Measurements from ENCODE around the gene CUX1.

CUX1 gene

GRCh38 chr7:102075553-102076135, 258.2 kb downstream of the CUX1 start:
- DNase-seq (ENCODE audit: low spot score): no peak

DNA sequence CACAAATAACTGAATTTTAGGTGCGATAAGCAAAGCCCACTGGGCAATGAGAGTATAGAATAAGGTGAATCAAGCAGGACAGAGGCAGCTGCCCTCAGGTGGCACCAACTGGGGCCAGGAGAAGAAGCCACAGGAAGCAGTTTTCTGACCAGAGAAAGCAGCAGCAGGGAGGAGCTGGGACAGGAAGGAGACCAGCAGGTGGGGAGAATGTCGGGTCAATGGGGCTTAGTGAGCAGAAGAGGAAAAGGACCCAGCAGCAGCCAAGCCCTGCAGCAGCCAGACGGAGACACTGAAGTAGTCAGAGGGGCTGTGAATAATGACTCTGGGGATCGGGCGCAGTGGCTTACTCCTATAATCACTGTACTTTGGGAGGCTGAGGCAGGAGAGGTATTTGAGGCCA, 259.7 kb downstream of the CUX1 start:
- no peak for DNase-seq (ENCODE audit: low spot score)

- no peak for DNase-seq (ENCODE audit: low spot score)
Observed at GRCh38 chr7:102079140-102080018, 262.0 kb downstream of the CUX1 start.

- no peak for DNase-seq (ENCODE audit: low spot score)
Observed at GRCh38 chr7:102080019-102080433, 262.6 kb downstream of the CUX1 start.

DNA sequence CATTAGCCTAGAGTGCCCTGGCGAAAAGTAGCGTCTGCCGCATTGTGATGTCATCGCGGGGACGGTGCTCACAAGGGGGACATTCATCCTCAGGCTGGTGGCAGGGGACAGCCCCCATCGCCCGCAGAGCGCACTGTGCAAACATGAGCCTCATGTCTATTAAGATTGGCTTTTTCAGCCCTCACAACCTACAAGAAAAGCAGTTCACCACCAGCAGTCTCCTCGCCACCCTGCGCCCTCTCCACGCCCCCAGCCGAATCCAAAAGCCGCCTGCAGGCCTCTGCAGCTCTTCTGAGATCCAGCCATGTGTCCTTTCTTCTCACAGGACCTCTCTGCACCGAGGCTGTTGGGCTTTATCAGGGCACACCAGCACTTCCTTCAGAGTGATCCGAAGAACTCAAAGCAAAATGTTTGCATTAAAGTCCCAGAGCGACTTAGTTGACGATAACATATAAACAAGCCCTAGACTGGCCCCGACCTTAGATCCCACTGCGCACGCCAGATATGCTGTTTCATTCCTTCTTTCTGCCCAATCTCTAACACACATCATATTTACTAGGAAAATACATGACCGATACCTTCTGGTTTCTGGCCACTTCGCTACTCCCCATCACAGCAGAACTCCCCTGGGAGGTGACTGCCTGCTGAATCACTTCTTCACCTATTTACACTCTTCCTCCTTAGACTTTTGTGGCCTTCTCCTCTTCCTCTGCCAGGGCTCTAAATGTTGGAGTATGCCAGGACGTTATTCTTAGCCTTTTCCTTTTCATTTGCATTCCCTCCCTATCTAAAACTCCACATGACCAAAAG, 263.2 kb downstream of the CUX1 start:
- no peak for DNase-seq (ENCODE audit: low spot score)

GRCh38 chr7:102081244-102081627, 263.8 kb downstream of the CUX1 start:
- DNase-seq (ENCODE audit: low spot score): no peak

DNA sequence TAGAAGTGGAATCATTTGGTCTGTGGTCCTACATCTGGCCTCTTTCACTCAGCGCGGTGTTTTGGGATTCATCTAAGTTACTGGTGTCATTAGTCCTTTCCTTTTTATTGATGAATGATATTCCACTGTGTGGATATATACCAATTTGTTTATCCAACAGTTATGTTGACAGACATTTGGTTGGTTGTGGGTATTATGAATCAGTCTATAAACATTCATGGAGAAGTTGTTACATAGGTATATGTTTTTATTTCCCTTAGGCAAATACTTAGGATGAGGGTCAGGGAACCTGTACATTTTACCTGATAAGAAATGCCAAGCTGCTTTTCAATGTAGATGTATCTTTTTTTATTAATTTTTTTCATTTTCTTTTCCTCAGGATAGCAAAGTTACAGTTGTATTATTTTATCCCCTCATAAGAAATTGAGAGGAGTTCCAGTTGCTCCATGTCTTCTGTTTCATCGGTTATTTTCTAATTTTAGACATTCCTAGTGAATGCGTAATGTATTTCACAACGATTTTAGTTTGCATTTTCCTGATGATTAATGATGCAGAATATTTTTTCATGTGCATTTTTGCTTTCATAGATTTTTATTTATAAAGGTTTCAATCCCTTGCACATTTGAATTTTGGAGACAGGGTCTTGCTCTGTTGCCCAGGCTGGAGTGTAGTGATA, 265.4 kb downstream of the CUX1 start:
- no peak for DNase-seq (ENCODE audit: low spot score)

GRCh38 chr7:102085218-102085772, 267.9 kb downstream of the CUX1 start:
- DNase-seq (ENCODE audit: low spot score): no peak

- no peak for DNase-seq (ENCODE audit: low spot score)
Observed at GRCh38 chr7:102089175-102090098, 272.0 kb downstream of the CUX1 start.

- no peak for DNase-seq (ENCODE audit: low spot score)
Observed at GRCh38 chr7:102093599-102094315, 276.3 kb downstream of the CUX1 start.

- no peak for DNase-seq (ENCODE audit: low spot score)
Observed at GRCh38 chr7:102094316-102094650, 276.9 kb downstream of the CUX1 start.

DNA sequence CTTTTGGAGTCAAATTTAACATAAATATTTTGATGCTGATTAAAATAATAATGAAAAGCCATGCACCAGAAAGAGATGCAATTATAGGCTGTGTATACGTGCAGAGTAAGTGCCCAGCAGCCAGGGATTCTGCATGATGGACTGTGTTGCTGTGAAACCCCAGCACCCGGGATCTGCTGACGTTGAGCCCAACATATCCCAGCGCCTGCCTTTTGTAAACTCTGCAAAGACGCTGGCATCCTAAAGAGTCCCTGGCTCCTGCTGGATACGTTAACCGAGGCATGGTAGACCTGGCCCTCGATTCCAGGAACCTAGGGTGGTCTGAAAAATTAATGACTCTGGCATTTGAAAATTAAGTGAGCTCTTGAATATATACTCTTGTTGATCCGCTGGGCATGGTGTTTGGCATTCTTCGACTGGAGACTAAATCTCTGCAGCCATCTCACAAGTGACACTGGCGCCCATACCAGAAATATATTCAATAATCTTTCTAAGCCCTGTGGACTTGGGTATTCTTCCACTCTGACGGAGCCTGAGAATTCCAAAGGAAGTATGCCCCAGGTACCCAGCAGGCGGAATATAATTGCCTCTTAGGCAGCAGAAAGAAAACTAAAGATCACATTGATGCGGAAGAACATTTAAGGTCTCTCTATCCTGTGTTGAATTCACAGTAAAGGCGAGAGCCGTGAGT, 278.0 kb downstream of the CUX1 start:
- DNase-seq (ENCODE audit: low spot score): no peak

DNA sequence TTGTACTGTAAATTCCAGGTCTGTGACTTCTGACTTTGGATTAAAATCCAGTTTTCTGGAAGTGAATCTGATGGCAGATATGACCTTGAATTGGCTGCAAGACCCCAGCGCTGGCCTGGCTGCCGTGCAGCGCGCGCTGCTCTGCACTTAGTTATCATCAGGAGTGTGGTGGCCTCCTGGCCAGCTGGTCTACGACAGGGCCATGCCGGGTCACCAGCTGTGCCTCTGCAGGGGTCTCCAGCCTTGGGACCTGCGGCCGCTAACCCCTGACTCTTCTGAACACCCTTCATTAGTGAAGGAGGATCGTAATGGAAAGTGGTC, 278.5 kb downstream of the CUX1 start:
- no peak for DNase-seq (ENCODE audit: low spot score)

DNA sequence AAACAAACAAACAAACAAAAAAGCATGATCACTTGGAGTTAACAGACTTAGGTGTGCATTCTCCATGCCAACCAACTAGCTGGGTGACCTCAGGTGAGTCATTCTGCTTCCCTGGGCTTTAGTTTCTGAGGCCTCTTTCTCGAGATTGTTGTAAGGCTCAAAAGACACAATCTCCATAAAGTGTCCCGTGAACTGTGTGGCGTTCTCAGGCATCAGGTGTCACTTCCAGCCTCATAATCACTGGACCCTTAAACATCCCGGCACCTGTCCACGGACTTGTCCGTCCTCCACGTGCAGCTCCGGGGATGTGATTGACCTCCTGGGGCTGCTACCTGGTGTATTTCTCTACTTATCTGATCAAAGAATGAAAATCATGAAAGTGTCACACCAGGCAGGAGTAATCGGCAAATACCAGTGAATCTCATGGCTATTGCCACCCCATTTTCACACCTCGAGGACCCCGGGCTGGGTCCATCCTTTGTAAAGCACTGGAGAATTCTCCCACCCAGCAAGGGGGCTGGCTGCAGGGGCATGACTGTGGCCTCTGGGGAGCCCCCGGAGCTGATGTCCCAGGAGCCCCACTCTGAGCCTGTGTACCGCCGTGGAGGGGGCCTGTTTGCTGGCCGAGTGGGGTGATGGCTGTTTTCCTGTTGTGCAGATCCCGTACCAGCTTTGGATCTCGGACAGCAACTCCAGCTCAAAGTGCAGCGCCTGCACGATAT, 279.4 kb downstream of the CUX1 start:
- DNase-seq (ENCODE audit: low spot score): no peak

DNA sequence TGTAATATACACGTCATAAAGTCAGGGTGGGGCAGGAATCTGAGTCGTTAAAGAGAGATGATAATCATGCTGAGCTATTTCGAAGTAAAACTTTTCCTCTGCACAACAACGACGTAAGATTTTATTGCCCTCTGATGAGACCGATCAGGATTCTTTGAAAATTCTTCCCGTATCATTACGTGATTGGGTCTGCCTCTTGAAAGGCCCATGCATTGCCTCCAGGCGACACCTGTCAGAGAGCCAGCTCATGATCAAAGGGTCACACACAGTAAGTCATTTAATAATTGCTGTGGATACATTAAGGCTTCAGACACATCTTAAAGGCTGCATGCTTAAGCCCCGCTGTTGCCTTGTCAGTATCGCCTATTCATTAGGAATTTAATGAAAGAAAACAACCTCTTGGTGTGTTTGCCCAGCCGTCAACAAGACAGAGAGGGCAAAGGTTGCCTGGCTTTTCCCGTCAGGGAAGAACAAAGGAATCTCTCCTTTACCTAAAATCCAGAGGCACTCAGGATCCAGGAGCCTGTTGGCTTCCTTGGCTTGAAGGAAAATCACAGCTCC, 280.3 kb downstream of the CUX1 start:
- no peak for DNase-seq (ENCODE audit: low spot score)

DNA sequence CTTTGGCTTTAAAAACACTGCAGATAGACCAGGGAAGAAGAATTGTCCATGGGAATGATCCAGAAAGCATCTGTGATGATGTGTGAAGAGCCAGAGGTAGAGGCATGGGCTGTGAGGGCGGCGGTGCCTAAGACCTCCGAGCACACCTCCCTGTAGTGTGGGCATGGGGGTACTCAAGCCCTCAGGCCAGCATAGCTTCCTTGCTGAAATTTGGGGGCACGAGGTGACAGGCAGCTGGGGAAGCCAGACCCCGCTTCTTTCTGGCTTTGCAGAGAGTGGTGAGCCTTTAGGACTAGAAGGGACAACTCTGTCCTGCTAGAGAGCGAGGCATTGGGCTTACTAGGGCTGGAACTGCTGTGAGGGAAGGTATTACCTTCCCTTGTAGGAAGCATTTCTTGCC, 281.6 kb downstream of the CUX1 start:
- no peak for DNase-seq (ENCODE audit: low spot score)

DNA sequence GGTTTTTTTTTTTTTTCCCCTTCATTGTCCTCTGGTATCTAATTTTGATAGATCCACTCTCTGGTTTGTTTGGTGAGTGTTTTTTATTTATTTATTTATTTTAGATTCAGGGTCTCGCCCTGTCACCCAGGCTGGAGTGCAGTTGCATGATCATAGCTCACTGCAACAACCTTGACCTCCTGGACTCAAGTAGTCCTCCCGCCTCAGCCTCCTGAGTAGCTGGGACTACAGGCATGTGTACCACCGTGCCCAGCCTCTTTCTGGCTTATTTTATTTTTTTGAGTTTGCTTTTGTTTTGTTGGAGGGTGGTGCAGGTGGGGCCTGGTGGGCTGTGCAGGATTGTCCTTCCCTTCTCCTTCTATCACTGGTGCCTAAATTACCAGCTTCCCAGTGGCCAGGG, 282.0 kb downstream of the CUX1 start:
- DNase-seq (ENCODE audit: low spot score): no peak

GRCh38 chr7:102101111-102101551, 283.7 kb downstream of the CUX1 start:
- no peak for DNase-seq (ENCODE audit: low spot score)

- DNase-seq (ENCODE audit: low spot score): no peak
Observed at GRCh38 chr7:102101926-102102325, 284.5 kb downstream of the CUX1 start.

Data from ecto neural progenitor cell (in vitro differentiated cells).